Testis (tissue), 3 donors: ENCODE data around the gene PSTK. TPM values are rescaled to one million over a fixed set of nuclear protein-coding genes. Genes with fewer than 3 reads are reported as not detected.

Experiments used
- DNase-seq: peaks from one replicate; pipeline ENCODE4 v3.0.0-alpha.2; 2019
- H3K27ac ChIP-seq, 2 donors: fragments of 200-600 bp; sonication (generic); one replicate each; pipeline ENCODE4 v1.5.1; 2019
- H3K27me3 ChIP-seq: fragments of 200-600 bp; sonication (generic); one replicate; pipeline ENCODE4 v1.5.1; 2019
- H3K36me3 ChIP-seq: fragments of 200-600 bp; sonication (generic); one replicate; pipeline ENCODE4 v1.5.1; 2017; ENCODE audit warnings: low read depth; ENCODE audit errors: missing control alignments
- H3K4me1 ChIP-seq: fragments of 200-600 bp; sonication (generic); one replicate; pipeline ENCODE4 v1.5.1; 2019
- H3K4me3 ChIP-seq, 2 donors: fragments of 200-600 bp; sonication (generic); one replicate each; pipeline ENCODE4 v1.5.1; 2017 to 2019
- H3K9me3 ChIP-seq: fragments of 200-600 bp; sonication (generic); one replicate; pipeline ENCODE4 v1.5.1; 2017
- POLR2A ChIP-seq: fragments of 450-650 bp; IDR thresholded peaks from one replicate; pipeline ENCODE4 v1.6.1; 2017; ENCODE audit warnings: antibody characterized with exemption, mild to moderate bottlenecking, moderate library complexity
- whole genome bisulfite sequencing, 2 donors: methylation state at CpG; one replicate each; pipeline ENCODE4 v1.1.5; 2018; 5-methylcytosine and 5-hydroxymethylcytosine counted together
- intact Hi-C: fragments of 100-400 bp; cut with DNase I; formaldehyde crosslinking; loops from one replicate; pipeline ENCODE4 v1.15.1; 2023; ENCODE audit warnings: low total_unique reads
- polyA plus RNA-seq: library from polyadenylated mRNA; stranded (reverse); fragments of 350-450 nt; fragmentation: Illumina TruSeq; extraction: RNeasy Lipid Tissue Mini Kit (QIAGEN cat#74804); gene quantifications from one replicate; pipeline ENCODE4 v1.2.3, GENCODE V29; 2014; ENCODE audit warnings: low read depth, low replicate concordance; ENCODE audit not compliant: insufficient read depth
- total RNA-seq, 2 donors: library from RNA; depleted of rRNA; stranded (reverse); fragments of >200 nt; gene quantifications; one replicate each; pipeline ENCODE4 v1.2.3, GENCODE V29; 2016
- TF ChIP-seq, protein P1 (sequence below), 3 experiments: fragments of 450-650 bp in 2 of 3; fragments of 200-600 bp in 1 of 3; sonication (generic) in 1 of 3; IDR thresholded peaks; one replicate each; pipeline ENCODE4 v1.5.1; 2016 to 2019; ENCODE audit warnings: antibody characterized with exemption in 3 of 3, mild to moderate bottlenecking in 2 of 3, moderate library complexity in 1 of 3

The PSTK gene
- total and polyA plus RNA-seq, 3 donors from 2014 or later = 12.1 to 19.1 (median 15.7) TPM

- Histone ChIP-seq H3K4me1 (peaks cover 10% of the 10 kb centered on the region), H3K27me3 (no peaks in the 10 kb centered on the region), H3K36me3 (no peaks in the 10 kb centered on the region), H3K27ac (no peak overlapping the region), H3K4me3 (no peak overlapping the region), H3K9me3 (no peaks in the 10 kb centered on the region)
- no peak for DNase-seq
- 78 to 87% methylated on average over 3 of the region's 3 CpGs for WGBS, 2 donors
- intact Hi-C loops = no loop called here
- TF ChIP-seq POLR2A = no peak
- TF ChIP-seq, protein P1, sequence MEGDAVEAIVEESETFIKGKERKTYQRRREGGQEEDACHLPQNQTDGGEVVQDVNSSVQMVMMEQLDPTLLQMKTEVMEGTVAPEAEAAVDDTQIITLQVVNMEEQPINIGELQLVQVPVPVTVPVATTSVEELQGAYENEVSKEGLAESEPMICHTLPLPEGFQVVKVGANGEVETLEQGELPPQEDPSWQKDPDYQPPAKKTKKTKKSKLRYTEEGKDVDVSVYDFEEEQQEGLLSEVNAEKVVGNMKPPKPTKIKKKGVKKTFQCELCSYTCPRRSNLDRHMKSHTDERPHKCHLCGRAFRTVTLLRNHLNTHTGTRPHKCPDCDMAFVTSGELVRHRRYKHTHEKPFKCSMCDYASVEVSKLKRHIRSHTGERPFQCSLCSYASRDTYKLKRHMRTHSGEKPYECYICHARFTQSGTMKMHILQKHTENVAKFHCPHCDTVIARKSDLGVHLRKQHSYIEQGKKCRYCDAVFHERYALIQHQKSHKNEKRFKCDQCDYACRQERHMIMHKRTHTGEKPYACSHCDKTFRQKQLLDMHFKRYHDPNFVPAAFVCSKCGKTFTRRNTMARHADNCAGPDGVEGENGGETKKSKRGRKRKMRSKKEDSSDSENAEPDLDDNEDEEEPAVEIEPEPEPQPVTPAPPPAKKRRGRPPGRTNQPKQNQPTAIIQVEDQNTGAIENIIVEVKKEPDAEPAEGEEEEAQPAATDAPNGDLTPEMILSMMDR (IDR thresholded peaks at IDR 0.05) = no peak
These were observed 31.8 kb downstream of the PSTK start for GRCh38 chr10:123011987-123012386.

GRCh38 chr10:123013456-123014419 lies 33.5 kb downstream of the PSTK start:
- WGBS, 2 donors = 74 to 94% methylated on average over 10 to 34 of the region's 43 CpGs
- intact Hi-C loops = no loop called here
- DNase-seq = no peak
- Histone ChIP-seq H3K36me3 (no peaks in the 10 kb centered on the region), H3K4me1 (peaks cover 4% of the 10 kb centered on the region), H3K27me3 (no peaks in the 10 kb centered on the region), H3K27ac (no peak overlapping the region), H3K4me3 (peak overlapping the region in 1 of 2 donors; percentile 24), H3K9me3 (no peaks in the 10 kb centered on the region)
- TF ChIP-seq, protein P1 (IDR thresholded peaks at IDR 0.05) = no peak
- no peak for TF ChIP-seq POLR2A

- no peak overlapping the region for H3K4me3 ChIP-seq
- no peaks in the 10 kb centered on the region for H3K9me3 ChIP-seq
- H3K4me1 ChIP-seq = no peaks in the 10 kb centered on the region
- intact Hi-C loops = no loop called here
- no peaks in the 10 kb centered on the region for H3K36me3 ChIP-seq
- H3K27me3 ChIP-seq = no peaks in the 10 kb centered on the region
- TF ChIP-seq POLR2A = no peak
- TF ChIP-seq, protein P1 (IDR thresholded peaks at IDR 0.05) = no peak
- DNase-seq = no peak
- no peak overlapping the region for H3K27ac ChIP-seq
- 87 to 97% methylated on average over 2 of the region's 2 CpGs for WGBS, 2 donors
These were observed 34.6 kb downstream of the PSTK start for GRCh38 chr10:123014772-123015171.

DNA sequence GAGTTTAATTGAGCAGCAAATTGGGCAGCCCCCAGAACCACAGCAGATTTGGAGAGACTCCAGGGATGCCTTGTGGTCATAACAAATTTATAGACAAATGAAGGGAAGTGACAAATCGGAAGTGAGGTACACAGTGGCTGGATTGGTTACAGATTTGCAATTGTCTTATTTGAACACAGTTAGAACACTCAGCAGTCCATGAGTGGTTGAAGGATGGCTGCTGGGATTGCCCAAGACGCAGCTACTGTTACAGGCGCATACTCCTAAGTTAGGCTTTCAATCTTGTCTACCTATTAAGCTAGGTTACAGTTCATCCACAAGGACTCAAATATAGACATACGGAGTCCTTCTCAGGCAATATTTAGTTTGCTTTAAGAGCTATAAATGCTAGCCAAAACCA lies 36.0 kb downstream of the PSTK start:
- H3K27ac ChIP-seq = no peak overlapping the region

More for the DNA sequence above, 36.0 kb downstream of the PSTK start:
- H3K9me3 ChIP-seq = no peaks in the 10 kb centered on the region
- H3K36me3 ChIP-seq = no peaks in the 10 kb centered on the region
- 96 to 99% methylated on average over 4 of the region's 4 CpGs for WGBS, 2 donors
- TF ChIP-seq, protein P1 (IDR thresholded peaks at IDR 0.05) = no peak
- no peak for TF ChIP-seq POLR2A
- no peak overlapping the region for H3K4me3 ChIP-seq
- DNase-seq = no peak
- intact Hi-C loops = no loop called here
- H3K27me3 ChIP-seq = no peaks in the 10 kb centered on the region
- no peaks in the 10 kb centered on the region for H3K4me1 ChIP-seq
